ENCODE data around the gene ACTR3C.

The ACTR3C gene

DNA sequence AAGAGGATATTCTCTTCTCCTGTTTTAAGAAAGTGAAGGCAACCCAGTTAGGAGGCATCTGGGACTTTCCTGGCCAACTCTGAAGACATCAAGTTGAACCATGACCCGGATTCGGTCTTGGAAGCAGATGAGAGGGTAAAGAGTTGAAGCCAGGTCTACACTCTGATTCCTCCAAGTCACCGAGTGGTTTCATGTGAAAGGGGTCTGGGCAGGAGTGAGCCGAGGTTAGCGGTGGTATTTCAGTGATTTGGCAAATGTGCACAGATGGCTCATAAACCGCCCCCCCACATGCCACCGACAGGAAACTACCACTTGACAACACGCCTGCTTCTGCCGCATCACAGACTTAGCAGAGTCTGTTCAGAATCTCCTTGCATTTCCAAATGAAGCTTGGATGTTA is 33.9 kb upstream of the ACTR3C start:
- Histone ChIP-seq H3K4me1 (ENCODE audit: control insufficient read depth, insufficient read depth, low read length) (peaks cover 15% of the 10 kb centered on the region), H3K4me3 (ENCODE audit: low read length) (no peak overlapping the region), H3K9me3 (ENCODE audit: control insufficient read depth, low read length) (no peaks in the 10 kb centered on the region), H3K27me3 (ENCODE audit: control insufficient read depth, insufficient read depth, low read length) (no peaks in the 10 kb centered on the region), H3K36me3 (ENCODE audit: control insufficient read depth, insufficient read depth, low read length) (no peaks in the 10 kb centered on the region), H3K9ac (ENCODE audit: low read length) (no peak overlapping the region)

DNA sequence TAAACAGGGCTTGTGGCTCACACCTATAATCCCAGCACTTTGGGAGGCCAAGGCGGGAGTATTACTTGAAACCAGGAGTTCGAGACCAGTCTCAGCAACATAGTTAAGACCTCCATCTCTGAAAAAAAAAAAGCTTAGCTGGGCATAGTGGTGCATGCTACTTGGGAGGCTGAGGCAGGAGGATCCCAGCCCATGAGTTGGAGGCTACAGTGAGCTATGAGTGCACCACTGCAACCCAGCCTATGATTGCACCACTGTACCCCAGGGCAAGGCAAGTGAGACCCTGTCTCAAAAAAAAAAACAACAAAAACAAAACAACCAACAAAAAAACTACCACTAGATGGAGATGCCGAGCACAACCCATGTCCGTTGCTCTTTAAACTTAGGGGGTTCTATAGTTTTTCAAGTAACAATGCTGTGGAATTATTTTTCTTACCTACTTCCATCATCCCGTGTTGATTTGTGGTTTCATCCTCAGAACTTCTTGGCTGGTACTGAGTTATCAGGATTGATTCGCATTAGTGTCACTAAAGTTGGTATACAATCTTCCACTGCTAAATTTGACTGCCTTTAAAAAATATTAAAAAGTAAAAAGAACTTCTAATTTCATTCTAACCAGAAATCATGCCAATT is 33.0 kb upstream of the ACTR3C start:
- H3K4me3 ChIP-seq (ENCODE audit: low read length) = no peak overlapping the region
- H3K4me1 ChIP-seq (ENCODE audit: control insufficient read depth, insufficient read depth, low read length) = peaks cover 15% of the 10 kb centered on the region
- no peaks in the 10 kb centered on the region for H3K36me3 ChIP-seq (ENCODE audit: control insufficient read depth, insufficient read depth, low read length)
- no peak overlapping the region for H3K9ac ChIP-seq (ENCODE audit: low read length)
- no peaks in the 10 kb centered on the region for H3K9me3 ChIP-seq (ENCODE audit: control insufficient read depth, low read length)
- no peaks in the 10 kb centered on the region for H3K27me3 ChIP-seq (ENCODE audit: control insufficient read depth, insufficient read depth, low read length)

DNA sequence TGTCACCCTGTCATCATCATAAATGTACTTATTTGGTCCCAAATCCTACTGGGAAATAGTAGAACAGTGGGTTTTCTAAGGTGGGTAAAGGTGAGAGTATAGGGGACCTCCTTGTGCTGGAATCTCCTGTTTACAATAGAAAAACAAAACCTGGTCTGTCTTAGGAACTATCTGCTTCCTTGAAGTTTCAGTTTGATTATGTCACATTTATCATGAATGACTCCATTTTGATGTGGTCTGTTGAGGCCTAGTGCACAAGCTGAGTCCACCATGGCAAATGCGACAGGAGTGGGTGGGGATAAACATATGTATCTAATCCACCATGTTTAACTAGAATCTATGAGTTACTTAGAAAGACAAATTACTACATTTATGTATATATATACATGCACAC is 32.3 kb upstream of the ACTR3C start:
- Histone ChIP-seq H3K9ac (ENCODE audit: low read length) (peak overlapping the region; percentile 19), H3K4me1 (ENCODE audit: control insufficient read depth, insufficient read depth, low read length) (peaks cover 15% of the 10 kb centered on the region), H3K27me3 (ENCODE audit: control insufficient read depth, insufficient read depth, low read length) (no peaks in the 10 kb centered on the region)

DNA sequence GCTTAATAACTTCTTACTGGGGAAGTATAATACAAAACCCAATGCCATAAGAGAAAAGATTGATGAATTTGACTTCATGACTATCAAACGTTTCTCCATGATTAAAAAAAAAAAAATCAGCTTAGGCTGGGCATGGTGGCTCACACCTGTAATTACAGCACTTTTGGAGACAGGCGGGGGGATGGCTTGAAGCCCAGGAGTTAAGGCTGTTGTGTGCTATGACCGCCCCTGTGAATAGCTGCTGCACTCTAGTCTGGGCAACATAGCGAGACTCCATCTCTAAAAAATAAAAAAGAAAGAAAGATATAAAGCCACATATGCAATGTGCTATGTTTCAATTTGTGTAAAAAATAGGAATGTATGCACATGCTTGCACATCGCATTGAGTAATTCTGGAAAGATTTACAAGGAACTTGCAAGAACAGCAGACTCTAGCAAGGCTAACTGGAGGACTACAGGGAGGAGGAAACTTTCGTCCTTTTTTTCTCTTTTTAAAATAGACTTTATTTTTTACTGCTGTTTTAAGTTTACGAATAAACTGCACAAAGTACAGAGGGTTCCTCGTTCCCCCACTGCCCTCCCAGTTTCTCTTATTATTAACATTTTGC is 28.3 kb upstream of the ACTR3C start:
- no peaks in the 10 kb centered on the region for H3K9me3 ChIP-seq (ENCODE audit: control insufficient read depth, low read length)
- peaks cover 15% of the 10 kb centered on the region for H3K4me1 ChIP-seq (ENCODE audit: control insufficient read depth, insufficient read depth, low read length)
- H3K4me3 ChIP-seq (ENCODE audit: low read length) = no peak overlapping the region
- H3K9ac ChIP-seq (ENCODE audit: low read length) = no peak overlapping the region
- no peaks in the 10 kb centered on the region for H3K36me3 ChIP-seq (ENCODE audit: control insufficient read depth, insufficient read depth, low read length)
- H3K27me3 ChIP-seq (ENCODE audit: control insufficient read depth, insufficient read depth, low read length) = no peaks in the 10 kb centered on the region

More for the DNA sequence above, 32.3 kb upstream of the ACTR3C start:
- no peaks in the 10 kb centered on the region for H3K9me3 ChIP-seq (ENCODE audit: control insufficient read depth, low read length)
- no peaks in the 10 kb centered on the region for H3K36me3 ChIP-seq (ENCODE audit: control insufficient read depth, insufficient read depth, low read length)
- no peak overlapping the region for H3K4me3 ChIP-seq (ENCODE audit: low read length)

DNA sequence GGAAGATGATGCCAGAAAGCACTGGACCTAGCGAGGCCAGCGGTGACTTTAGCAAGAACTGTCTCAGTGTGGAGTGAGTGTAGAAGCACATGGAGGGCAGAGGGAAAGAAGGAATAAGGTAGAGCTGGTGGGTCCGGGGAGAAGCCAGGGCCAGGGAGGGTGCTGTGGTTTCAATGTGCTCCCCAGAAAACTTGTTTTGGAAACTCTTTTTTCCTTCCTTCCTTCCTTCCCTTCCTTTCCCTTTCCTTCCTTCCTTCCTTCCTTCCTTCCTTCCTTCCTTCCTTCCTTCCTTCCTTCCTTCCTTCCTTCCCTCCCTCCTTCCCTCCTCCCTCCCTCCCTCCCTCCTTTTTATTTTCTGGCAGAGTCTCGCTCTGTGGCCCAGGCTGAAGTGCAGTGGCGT is 23.6 kb upstream of the ACTR3C start:
- H3K4me3 ChIP-seq (ENCODE audit: low read length) = no peak overlapping the region
- H3K9ac ChIP-seq (ENCODE audit: low read length) = no peak overlapping the region
- H3K4me1 ChIP-seq (ENCODE audit: control insufficient read depth, insufficient read depth, low read length) = no peaks in the 10 kb centered on the region
- H3K36me3 ChIP-seq (ENCODE audit: control insufficient read depth, insufficient read depth, low read length) = no peaks in the 10 kb centered on the region
- no peaks in the 10 kb centered on the region for H3K9me3 ChIP-seq (ENCODE audit: control insufficient read depth, low read length)
- H3K27me3 ChIP-seq (ENCODE audit: control insufficient read depth, insufficient read depth, low read length) = no peaks in the 10 kb centered on the region

DNA sequence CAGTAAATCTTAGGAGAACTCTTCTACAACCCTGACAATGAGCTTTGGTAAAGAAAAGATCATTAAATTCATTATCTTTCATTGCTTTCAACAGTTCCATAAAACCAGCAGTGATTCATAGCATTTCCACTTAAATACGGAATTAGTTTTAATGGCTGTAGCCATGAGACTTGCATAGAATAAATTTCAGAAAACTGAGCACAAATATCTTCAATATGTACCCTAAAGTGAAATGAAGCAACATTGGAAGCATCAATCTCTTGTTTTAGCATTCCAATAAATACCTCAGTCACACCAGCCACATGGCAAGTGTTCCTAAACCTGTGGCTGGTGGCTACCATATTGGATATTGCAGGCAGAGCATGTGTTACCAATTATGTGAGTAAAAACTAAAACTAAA is 21.7 kb upstream of the ACTR3C start:
- no peak overlapping the region for H3K4me3 ChIP-seq (ENCODE audit: low read length)
- peaks cover 8% of the 10 kb centered on the region for H3K27me3 ChIP-seq (ENCODE audit: control insufficient read depth, insufficient read depth, low read length)
- no peaks in the 10 kb centered on the region for H3K36me3 ChIP-seq (ENCODE audit: control insufficient read depth, insufficient read depth, low read length)
- peaks cover 8% of the 10 kb centered on the region for H3K4me1 ChIP-seq (ENCODE audit: control insufficient read depth, insufficient read depth, low read length)
- no peak overlapping the region for H3K9ac ChIP-seq (ENCODE audit: low read length)
- no peaks in the 10 kb centered on the region for H3K9me3 ChIP-seq (ENCODE audit: control insufficient read depth, low read length)

DNA sequence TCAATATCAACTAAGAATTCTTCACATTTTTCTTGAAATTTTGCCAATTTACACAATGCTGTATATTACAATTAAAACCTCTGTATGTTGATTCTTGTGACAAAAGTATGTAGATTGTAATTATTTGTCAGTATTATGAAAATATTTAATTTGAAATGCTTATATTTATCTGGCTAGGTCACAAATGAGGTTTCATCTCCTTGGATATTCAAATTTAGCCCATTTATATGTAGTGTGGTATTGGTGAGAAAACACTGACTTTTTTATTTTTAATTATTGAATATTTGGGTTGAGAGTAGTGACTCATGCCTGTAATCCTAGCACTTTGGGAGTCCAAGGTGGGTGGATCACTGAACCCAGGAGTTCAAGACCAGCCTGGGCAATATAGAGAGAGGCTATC is 21.0 kb upstream of the ACTR3C start:
- H3K9me3 ChIP-seq (ENCODE audit: control insufficient read depth, low read length) = no peaks in the 10 kb centered on the region
- H3K4me1 ChIP-seq (ENCODE audit: control insufficient read depth, insufficient read depth, low read length) = peaks cover 13% of the 10 kb centered on the region
- H3K36me3 ChIP-seq (ENCODE audit: control insufficient read depth, insufficient read depth, low read length) = no peaks in the 10 kb centered on the region
- H3K27me3 ChIP-seq (ENCODE audit: control insufficient read depth, insufficient read depth, low read length) = peaks cover 8% of the 10 kb centered on the region
- no peak overlapping the region for H3K4me3 ChIP-seq (ENCODE audit: low read length)
- no peak overlapping the region for H3K9ac ChIP-seq (ENCODE audit: low read length)

DNA sequence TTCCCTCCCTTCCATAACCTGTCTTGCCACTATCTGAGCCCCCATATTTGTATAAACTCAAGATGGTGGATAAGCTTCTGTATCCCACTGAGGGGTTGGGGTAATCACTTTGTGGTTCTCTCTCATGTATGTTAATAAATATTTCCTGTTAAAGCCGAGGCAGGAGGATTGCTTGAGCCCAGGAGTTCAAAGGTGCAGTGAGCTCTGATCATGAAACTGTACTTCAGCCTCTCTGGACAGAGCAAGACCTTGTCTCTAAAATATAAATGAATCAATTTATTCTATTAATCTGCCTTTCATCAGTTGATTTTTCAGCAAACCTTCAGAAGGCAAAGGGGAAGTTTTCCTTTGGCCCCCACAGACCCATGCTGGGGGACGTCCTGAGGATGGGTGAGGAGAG is 19.9 kb upstream of the ACTR3C start:
- H3K4me1 ChIP-seq (ENCODE audit: control insufficient read depth, insufficient read depth, low read length) = peaks cover 13% of the 10 kb centered on the region

DNA sequence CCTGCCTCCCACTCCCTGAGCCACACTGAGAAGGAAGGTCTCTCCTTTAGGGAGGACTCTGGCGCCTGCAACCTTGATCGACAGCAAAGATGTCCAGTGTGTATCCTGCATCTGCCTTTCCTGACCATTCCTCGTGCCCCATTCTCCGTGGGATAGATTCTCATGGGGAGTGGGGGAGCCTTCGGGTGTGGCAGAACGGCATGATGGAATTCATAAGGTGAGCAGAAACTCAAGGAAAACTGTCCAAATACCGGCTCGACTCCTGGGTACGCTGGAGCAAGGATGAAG is 18.7 kb upstream of the ACTR3C start:
- Histone ChIP-seq H3K4me1 (ENCODE audit: control insufficient read depth, insufficient read depth, low read length) (peaks cover 13% of the 10 kb centered on the region), H3K36me3 (ENCODE audit: control insufficient read depth, insufficient read depth, low read length) (no peaks in the 10 kb centered on the region), H3K9me3 (ENCODE audit: control insufficient read depth, low read length) (no peaks in the 10 kb centered on the region), H3K27me3 (ENCODE audit: control insufficient read depth, insufficient read depth, low read length) (peaks cover 8% of the 10 kb centered on the region), H3K9ac (ENCODE audit: low read length) (no peak overlapping the region), H3K4me3 (ENCODE audit: low read length) (no peak overlapping the region)

More for the DNA sequence above, 19.9 kb upstream of the ACTR3C start:
- peaks cover 8% of the 10 kb centered on the region for H3K27me3 ChIP-seq (ENCODE audit: control insufficient read depth, insufficient read depth, low read length)
- H3K36me3 ChIP-seq (ENCODE audit: control insufficient read depth, insufficient read depth, low read length) = no peaks in the 10 kb centered on the region
- H3K9ac ChIP-seq (ENCODE audit: low read length) = no peak overlapping the region
- no peak overlapping the region for H3K4me3 ChIP-seq (ENCODE audit: low read length)
- H3K9me3 ChIP-seq (ENCODE audit: control insufficient read depth, low read length) = no peaks in the 10 kb centered on the region

DNA sequence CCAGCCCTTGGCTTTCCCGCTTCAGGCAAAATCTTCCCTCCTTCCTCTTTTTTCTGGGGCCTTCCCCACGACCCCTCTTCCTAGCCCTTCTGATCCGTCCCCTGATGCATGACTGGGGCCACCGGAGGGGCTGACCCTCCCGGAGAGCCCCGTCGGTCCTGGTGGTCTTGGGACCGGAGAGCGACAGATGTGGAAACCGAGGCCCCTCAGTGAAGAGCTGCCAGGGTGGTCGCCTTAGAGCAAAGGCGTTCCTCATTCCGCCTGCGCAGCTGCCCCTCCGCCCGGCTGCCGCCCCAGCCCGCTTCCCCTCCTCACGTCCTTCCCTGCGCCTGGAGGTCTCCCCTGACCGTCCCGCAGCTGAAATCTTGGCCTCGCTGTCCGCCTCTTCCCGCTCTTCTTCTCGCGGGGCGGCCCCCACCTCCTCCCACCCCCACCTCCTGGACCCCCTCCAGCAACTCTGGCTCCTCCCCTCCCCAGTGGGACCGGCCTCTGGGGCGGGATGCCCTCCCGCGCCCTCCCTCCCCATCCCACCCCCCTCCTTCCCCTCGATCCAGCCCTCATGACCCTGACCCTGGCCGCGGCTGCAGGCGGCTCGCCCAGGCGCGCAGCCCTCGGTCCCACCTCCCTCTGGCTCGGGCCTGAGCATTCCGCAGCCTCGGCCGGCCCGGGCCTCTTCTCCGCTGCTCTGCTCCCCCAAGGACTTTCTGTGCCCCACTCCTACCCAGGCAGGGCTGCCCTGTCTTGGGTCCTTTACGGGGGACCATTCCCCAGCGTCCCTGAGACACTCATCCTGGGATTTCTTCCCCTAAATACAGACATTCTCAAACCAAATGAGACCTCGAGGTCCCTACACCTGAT is 18.1 kb upstream of the ACTR3C start, which contains the start of gene RARRES2:
TSS of gene RARRES2 (minus strand) at position 367 of the 858 bp plus-strand sequence. CDS start 1,020 bp downstream, outside the sequence.
- H3K9me3 ChIP-seq (ENCODE audit: control insufficient read depth, low read length) = no peaks in the 10 kb centered on the region
- H3K4me1 ChIP-seq (ENCODE audit: control insufficient read depth, insufficient read depth, low read length) = peaks cover 13% of the 10 kb centered on the region
- H3K9ac ChIP-seq (ENCODE audit: low read length) = peak within 1 kb of the TSS; percentile 63
- peaks cover 8% of the 10 kb centered on the region for H3K27me3 ChIP-seq (ENCODE audit: control insufficient read depth, insufficient read depth, low read length)
- no peaks in the 10 kb centered on the region for H3K36me3 ChIP-seq (ENCODE audit: control insufficient read depth, insufficient read depth, low read length)
- peak within 1 kb of the TSS; percentile 15 for H3K4me3 ChIP-seq (ENCODE audit: low read length)

DNA sequence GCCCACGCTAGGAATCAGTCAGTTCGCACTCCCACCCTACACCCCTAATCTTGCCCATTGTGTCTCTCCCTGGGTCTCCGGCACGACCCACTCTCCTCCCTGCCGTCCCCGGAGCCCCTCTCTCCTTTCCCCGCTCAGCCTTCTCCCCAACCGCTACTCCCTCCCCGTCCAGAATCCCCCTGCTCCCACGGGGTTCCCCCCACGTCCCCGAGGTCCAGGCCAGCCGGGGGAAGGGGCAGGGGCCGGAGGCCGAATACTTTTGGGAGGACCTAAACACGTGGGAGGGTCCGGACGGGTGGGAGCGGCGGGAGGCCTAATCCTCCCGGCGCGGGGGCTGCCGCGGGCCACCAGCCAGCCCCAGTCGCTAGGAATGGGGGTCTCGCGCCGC is 17.5 kb upstream of the ACTR3C start:
- Histone ChIP-seq H3K36me3 (ENCODE audit: control insufficient read depth, insufficient read depth, low read length) (no peaks in the 10 kb centered on the region), H3K9me3 (ENCODE audit: control insufficient read depth, low read length) (no peaks in the 10 kb centered on the region), H3K4me1 (ENCODE audit: control insufficient read depth, insufficient read depth, low read length) (peaks cover 15% of the 10 kb centered on the region), H3K27me3 (ENCODE audit: control insufficient read depth, insufficient read depth, low read length) (peaks cover 8% of the 10 kb centered on the region), H3K4me3 (ENCODE audit: low read length) (peak overlapping the region; percentile 6), H3K9ac (ENCODE audit: low read length) (peak overlapping the region; percentile 63)

DNA sequence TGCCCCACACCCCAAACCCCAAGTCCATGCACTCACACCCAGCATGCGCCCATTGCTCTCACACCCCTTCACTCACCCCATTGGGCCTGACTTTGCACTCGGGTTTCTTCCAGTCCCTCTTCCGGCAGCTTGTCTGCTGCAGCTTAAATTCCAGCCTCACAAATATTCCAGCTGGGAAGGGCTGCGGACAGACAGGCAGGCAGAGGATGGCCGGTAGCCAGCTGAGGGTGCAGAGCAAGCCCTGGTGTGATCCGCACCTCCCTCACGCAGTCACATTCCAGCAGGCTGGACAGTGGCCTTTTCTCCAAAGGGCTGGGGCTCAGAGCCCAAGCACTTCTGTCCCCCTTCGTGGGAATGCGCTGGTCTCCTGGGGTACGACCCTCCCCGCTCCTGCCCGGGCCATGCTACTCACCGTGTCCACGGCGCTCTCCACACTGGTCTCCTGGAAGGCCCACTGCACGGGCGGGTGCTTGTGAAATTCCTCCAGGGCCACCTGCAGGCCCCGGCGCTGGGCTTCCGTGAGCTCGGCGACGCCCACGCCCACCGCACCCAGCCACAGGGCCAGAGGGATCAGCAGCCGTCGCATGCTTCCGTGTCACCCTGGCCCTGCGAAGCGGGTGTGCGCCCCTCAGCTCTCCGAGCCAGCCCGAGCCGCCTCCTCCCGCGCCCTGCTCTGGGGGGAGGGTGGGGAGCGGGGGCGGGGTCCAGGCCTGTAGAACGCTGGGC is 16.8 kb upstream of the ACTR3C start:
- H3K9me3 ChIP-seq (ENCODE audit: control insufficient read depth, low read length) = no peaks in the 10 kb centered on the region
- H3K4me1 ChIP-seq (ENCODE audit: control insufficient read depth, insufficient read depth, low read length) = peaks cover 20% of the 10 kb centered on the region
- H3K27me3 ChIP-seq (ENCODE audit: control insufficient read depth, insufficient read depth, low read length) = peaks cover 8% of the 10 kb centered on the region
- H3K9ac ChIP-seq (ENCODE audit: low read length) = peak overlapping the region; percentile 26
- peak overlapping the region; percentile 15 for H3K4me3 ChIP-seq (ENCODE audit: low read length)
- H3K36me3 ChIP-seq (ENCODE audit: control insufficient read depth, insufficient read depth, low read length) = no peaks in the 10 kb centered on the region
